Stimulated activated CD8-positive, alpha-beta memory T cell treated with anti-CD3 and anti-CD28 coated beads, Interleukin-4, amount 100 ng/mL, for 48 hours (primary cell): ENCODE results near the gene USP11.
"Not testable (repeated sequence)": the region's sequence is repeated elsewhere in the genome, so short reads cannot be mapped to it uniquely, and the experiment has no call there.

Experiments used
- DNase-seq: peaks from one replicate; pipeline ENCODE4 v3.0.0-alpha.2; 2020

USP11 gene

DNA sequence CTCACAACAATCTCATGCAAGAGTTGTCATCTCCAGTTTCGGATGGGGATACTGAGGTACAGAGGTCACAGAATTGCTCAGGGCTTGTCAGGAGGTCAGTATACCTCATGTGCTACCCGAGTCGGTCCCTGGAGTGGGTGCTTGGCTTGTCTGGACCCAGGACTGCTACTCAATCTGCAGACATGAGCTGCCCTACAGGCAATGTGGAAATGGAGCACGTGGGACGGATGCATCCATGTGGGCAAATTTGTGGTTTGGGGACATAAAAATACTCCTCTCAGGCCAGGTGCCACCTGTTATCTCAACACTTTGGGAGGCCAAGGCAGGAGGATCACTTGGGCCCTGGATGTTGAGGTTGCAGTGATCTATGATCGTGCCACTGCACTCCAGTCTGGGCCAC, 15.8 kb downstream of the USP11 start:
- no peak for DNase-seq

DNA sequence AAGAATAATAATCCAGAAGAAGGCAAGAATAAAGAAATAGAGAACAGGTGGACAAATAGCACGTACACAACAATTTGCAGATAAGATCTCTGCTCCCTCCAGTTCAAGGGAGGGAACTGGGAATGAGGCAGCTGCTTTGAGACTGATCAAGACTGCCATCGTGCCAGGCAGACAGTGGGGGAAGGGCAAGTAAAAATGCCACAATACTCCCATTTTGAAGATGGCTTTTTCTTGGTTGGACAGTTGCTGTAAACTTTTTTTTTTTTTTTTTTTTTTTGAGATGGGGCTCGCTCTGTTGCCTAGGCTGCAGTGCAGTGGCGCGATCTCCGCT, 17.2 kb downstream of the USP11 start:
- no peak for DNase-seq

DNA sequence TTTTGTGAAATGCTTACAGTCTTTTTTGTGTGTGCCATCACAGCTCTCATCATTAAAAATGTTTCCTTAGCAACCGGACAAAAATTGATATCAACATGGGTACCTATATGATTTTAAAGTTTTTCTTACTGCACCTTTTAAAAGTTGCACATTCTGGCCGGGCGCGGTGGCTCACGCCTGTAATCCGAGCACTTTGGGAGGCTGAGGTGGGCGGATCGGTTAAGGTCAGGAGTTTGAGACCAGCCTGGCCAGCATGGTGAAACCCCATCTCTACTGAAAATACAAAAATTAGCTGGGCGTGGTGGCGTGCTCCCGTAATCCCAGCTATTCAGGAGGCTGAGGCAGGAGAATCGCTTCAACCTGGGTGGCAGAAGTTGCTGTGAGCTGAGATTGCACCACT, 24.8 kb downstream of the USP11 start:
- DNase-seq = not testable (repeated sequence)

DNA sequence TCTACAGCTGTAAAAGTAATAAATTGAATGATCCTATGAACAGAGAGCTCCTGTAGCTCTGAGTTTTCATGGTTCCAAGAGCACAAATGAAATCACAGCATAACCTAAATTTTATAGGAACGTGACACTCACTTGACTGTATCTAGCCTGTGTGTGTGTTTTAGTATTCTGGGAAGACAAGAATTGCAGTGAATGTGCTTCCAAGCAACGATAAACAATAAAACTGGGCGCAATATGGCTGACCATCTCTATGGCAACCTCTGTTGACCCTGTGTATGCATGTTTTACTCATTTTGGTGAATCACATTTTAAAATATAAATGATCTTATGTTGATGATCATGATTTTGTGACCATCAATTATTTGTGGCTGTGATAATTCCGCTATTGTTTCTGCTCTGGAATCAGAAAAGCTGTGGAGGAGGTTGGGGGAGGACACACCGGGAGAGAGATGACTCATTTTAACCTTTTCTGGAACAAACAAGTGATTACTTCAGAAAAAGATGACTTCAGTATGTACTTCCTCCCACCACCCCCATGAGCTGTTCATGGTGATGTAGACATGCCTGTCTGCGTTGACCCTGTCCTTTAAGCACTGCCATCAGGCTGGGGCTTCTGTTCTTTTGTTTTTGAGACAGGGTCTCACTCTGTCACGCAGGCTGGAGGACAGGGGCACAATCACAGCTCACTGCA, 31.8 kb downstream of the USP11 start:
- no peak for DNase-seq

DNA sequence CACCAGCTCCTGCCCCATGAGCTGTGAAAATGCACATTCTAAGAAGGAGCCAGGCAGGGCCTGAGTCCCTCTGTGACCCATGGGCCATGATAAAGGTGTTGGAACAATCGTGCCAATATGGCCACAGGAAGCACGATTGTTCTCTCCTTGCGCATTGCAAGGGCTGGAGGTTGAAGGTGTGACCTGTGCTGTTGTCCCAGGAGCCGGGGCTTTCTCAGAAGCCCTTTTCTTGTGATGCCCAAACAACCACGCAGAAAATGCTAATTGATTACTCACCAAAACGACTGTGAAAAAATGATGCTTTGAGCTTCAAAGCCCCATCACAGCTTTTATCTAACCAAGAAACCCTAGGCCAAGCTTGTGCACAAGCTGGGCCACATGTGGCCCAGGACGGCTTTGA, 33.8 kb downstream of the USP11 start:
- no peak for DNase-seq

DNA sequence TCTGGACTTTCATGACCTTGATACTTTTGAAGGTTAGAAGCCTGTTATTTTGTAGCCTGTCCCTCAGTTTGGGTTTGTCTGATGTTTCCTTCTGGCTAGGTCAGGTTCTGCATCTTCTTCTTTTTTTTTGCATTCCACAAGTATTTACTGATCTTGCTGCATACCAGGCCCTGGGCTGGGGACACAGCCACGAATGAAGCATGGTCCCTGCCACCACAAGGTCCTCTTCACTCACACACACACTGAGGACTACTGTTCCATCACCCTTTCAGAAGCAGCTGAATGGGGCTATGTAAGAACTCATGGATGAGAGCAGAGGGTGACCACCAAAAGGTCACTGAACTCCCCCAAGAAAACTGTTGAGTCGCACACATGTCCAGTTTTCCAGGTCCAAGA, 39.2 kb downstream of the USP11 start:
- no peak for DNase-seq

DNA sequence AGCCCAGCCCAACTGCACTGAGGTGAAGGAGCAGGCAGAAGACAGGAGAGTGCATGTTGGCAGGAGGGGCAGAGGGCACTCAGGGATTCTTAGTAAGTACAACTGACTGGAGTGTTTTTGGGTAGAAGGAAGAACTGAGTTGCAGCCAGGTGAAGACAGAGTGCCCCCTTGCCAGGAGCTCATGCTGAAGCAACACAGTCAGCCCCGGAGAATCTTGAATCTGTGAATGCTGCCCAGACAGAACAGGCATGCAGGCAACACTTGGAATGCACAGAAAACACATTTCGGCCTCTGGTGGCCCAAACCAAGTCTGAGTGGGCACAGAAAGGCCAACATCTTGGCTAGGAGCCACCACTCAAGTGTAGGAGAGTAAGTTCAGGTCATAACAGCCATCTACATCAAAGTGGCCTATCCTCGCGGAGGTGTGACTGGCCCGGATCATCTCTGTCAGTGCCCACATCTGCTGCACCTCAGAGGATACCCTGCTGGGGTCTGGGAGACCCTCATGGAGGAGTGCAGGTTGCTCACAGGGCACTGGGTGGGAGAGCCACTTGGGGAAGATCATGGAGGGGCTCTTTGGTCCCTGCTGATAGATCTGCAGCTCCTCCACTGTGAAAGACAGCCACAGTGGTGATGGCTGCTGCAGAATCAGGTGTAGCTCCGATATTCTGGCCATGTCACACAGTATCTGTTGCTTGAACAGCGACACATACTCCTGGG, 40.4 kb downstream of the USP11 start:
- no peak for DNase-seq

DNA sequence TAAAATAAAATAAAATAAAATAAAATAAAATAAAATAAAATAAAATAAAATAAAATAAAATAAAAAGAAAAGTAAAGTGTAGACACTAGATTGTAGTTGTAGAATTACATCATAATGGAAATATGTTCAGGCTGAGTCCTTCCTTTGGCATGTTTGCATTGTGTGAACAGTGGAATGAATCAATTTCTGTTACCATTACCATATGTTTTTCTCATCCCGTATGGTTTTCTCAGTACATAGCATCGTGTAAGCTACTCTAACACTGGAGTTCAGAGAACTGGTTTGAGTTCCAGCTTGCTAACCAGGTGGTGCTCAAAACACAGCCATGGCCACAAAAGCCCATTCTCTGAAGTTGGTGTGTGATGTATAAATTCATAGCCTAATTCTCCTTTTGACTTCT, 45.9 kb downstream of the USP11 start:
- DNase-seq = no peak

DNA sequence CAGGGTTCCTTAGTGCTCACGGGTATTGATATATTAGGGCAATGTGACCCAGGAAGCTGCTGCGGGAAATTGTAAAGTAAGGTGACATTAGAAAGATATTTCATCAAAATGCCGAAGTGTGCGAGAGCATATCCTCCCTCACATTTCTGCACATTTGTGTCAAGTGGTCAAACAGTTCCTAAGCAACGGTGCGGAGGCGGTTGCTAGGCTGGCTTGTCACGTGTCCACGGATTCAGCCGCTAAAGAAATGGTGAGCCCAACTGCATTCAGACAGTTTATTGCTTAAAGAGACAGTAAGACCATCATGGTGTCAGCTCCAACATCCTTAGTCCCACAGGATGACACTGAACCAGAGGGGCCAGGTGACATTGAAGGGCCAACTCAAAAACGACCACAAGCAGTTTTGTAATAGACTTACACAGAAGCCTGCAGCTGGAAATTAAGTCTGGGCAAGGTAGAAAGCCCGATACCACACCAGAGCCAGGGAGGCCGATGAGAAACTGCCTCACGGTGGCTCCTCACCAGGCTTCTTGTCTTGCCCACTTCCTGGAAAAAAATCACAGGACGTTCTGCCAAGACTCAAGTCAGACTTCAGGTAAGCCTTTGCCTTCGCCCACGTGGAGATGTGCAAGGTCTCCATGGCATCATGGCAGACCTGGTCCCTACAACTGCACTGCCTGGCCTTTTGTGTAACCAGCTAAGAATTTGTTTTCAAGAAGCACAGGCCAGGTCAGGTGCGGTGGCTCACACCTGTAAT, 50.4 kb downstream of the USP11 start:
- no peak for DNase-seq

DNA sequence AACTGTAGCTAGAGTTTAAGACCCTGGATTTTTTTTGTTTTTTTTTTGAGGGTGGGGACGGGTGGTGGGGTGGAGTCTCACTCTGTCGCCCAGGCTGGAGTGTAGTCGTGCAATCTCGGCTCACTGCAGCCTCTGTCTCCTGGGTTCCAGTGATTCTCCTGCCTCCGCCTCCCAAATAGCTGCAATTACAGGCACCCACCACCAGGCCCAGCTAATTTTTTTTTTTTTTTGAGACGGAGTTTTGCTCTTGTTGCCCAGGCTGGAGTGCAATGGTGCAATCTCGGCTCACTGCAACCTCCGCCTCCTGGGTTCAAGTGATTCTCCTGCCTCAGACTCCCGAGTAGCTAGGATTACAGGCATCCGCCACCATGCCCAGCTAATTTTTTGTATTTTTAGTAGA, 51.8 kb downstream of the USP11 start:
- DNase-seq = not testable (repeated sequence)

DNA sequence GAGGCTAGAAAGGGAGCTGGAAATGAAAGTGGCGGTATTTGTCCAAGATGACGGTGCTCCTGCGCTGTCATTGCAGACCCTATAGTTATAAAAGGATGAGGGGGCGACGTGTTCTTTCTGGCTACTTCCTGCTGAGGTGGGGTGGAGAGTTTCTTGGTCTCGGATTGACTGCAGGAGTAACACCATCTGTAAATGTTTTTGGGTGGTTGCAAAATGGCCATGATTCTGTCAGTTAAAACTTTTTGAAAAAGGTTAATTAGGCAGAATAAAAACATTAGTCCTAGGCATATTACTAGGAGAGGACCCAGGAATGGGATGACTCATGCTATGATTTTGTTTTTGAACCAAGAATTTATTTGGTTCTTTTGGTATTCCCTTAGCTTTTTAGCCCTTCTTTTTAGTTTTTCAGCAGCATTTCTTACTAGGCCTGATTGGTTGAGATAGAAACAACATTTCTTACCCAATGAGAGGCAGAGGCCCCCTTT, 53.1 kb downstream of the USP11 start:
- DNase-seq = no peak

DNA sequence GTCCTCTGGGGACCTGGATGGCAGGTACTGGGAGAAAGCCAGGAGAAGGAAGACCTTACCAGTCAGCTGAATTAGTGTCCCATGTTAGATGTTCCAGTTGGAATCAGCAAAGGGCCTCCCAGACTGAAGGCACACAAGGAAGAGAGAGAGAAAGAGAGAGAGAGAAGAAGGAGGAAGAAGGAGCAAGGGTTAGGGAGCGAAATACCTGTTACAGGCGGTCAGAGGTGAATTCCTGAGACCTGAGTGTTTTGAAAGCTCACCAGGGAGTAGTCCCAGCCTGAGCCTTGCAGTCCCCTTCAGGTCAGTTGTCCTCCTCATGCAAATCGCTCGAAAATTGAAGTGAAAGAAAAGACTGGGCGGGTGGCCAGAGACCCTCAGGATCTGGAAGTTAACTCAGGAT, 60.3 kb downstream of the USP11 start:
- DNase-seq = no peak

DNA sequence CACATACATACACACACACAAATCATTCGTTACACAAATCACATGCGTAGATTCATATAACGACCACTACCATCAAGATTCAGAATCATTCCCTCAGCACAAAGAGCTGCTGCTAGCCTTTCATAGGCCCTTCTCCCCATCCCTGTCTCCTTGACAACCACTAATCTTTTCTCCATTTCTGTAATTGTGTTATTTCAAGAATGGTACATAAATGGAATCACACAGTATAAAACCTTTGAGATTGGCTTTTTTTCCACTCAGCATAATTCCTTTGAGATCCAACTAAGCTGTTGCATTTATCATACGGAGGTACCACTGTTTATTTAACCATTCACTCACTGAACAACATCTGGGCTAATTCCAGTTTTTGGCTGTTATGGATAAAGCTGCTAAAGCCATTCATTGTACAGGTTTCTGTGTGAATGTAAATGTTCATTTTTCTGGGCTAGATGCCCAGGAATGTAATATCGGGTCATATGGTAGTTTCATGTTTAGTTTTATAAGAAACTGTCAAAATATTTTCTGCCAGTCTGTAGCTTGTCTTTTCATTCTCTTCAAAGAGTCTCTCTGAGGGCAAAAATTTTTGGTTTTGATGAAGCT, 64.1 kb downstream of the USP11 start:
- no peak for DNase-seq

DNA sequence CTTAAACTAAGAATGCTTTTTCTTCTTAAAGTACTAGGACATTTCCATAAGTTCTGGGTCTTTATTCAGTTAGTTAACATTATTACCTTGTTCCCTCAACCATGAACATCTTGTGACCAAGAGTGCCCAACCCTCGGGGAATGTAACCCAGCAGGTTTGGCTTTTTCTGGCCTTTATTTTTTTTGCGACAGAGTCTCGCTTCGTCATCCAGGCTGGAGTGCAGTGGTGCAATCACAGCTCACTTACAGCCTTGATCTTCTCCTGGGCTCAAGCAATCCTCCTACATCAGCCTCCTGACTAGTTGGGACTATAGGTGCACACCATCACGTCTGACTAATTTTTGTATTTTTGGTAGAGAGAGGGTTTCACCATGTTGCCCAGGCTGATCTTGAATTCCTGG, 65.1 kb downstream of the USP11 start:
- no peak for DNase-seq
